ENCODE measurements around the gene DOCK2. TPM values are rescaled to one million over a fixed set of nuclear protein-coding genes. Genes with fewer than 3 reads are reported as not detected.

The DOCK2 gene
- total RNA-seq, 1 donor from 2014 or later, result 0.77 TPM

DNA sequence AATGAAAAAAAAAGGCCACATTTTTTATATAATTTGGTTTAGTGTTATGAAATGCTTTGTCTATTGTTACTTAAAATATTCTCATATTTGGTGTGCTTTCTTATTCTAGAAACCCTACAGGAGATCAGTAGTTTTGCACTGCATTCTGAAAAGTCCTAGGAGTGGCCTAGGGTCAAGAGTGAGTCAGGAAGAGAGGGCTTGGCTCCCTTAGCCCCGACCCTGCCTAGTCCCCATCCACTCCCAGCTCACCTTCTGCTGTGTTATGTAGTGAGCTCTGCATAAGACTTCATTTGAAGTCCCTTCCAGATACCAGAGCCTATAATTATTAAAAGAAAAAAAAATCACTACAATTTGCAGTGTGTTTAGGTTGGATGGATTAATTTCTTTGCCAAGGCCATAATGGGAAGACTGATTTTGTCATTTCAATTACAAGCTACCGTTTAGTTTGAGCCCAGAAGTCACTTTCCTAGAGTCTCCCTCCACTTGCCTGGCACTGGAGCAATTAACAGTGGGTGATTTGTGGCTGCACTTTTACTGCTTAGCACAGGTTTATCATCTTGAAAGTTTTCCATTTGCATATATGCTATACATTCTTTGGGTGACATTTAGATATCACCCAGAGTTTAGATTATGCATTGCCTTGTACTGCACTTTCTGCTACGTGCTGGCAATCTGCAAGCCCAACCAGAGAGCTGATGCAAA lies 199.9 kb downstream of the DOCK2 start:
- TF ChIP-seq, protein P1, sequence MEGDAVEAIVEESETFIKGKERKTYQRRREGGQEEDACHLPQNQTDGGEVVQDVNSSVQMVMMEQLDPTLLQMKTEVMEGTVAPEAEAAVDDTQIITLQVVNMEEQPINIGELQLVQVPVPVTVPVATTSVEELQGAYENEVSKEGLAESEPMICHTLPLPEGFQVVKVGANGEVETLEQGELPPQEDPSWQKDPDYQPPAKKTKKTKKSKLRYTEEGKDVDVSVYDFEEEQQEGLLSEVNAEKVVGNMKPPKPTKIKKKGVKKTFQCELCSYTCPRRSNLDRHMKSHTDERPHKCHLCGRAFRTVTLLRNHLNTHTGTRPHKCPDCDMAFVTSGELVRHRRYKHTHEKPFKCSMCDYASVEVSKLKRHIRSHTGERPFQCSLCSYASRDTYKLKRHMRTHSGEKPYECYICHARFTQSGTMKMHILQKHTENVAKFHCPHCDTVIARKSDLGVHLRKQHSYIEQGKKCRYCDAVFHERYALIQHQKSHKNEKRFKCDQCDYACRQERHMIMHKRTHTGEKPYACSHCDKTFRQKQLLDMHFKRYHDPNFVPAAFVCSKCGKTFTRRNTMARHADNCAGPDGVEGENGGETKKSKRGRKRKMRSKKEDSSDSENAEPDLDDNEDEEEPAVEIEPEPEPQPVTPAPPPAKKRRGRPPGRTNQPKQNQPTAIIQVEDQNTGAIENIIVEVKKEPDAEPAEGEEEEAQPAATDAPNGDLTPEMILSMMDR (conservative IDR thresholded peaks at IDR 0.05), result no peak
- H3K36me3 Mint-ChIP-seq (ENCODE audit: low read depth), result no peaks in the 10 kb centered on the region
- H3K27ac Mint-ChIP-seq (ENCODE audit: unreplicated experiment), result no peak overlapping the region
- DNase-seq (ENCODE audit: low read depth, low spot score), result no peak
- no peaks in the 10 kb centered on the region for H3K9me3 Mint-ChIP-seq
- no peak overlapping the region for H3K4me3 Mint-ChIP-seq
- no peaks in the 10 kb centered on the region for H3K4me1 Mint-ChIP-seq
- no peaks in the 10 kb centered on the region for H3K27me3 Mint-ChIP-seq (ENCODE audit: low read depth)

DNA sequence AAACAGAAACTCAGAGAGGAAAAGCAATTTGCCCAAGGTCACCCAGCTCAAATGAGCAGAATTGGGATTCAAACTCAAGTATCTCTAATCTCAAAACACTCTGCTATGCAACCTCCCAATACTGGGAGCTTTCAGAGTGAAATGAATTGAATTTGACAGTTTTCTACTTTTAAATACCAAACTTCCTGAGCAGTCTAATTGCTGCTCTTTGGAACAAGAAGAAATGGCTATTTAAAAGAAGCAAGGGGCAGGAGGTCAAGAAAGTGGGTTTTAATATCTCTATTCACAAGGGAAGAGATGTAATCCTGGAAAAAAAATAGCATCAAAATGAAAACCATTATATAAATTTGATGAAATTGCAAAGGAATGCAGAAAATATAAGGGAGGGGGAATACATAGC lies 200.6 kb downstream of the DOCK2 start:
- Mint-ChIP-seq H3K36me3 (ENCODE audit: low read depth) (no peaks in the 10 kb centered on the region), H3K4me1 (no peaks in the 10 kb centered on the region), H3K4me3 (no peak overlapping the region), H3K27ac (ENCODE audit: unreplicated experiment) (no peak overlapping the region), H3K27me3 (ENCODE audit: low read depth) (no peaks in the 10 kb centered on the region), H3K9me3 (no peaks in the 10 kb centered on the region)
- DNase-seq (ENCODE audit: low read depth, low spot score), result no peak
- TF ChIP-seq, protein P1 (conservative IDR thresholded peaks at IDR 0.05), result no peak

DNA sequence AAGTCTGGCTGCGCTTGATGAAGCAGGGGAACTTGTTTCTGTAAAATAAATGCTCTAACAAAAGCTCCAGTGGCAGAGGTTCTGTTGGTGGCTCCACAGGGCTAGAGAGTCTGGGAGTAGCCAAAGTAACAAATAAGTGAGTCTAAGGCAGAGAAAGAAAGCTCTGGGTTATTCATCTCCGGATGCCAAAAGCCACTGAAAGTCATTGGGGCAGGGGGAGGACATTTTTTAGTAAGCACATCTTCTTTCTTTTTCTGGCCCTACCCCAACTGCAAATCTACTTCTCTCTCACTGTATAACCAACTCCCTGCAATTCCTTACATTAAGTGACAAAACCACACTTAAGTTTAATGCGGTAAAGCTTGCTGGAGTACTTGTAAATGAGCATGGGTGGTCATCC lies 201.6 kb downstream of the DOCK2 start:
- Mint-ChIP-seq H3K27me3 (ENCODE audit: low read depth) (no peaks in the 10 kb centered on the region), H3K9me3 (no peaks in the 10 kb centered on the region), H3K4me1 (no peaks in the 10 kb centered on the region), H3K36me3 (ENCODE audit: low read depth) (no peaks in the 10 kb centered on the region), H3K27ac (ENCODE audit: unreplicated experiment) (no peak overlapping the region), H3K4me3 (no peak overlapping the region)
- TF ChIP-seq, protein P1 (conservative IDR thresholded peaks at IDR 0.05), result no peak
- no peak for DNase-seq (ENCODE audit: low read depth, low spot score)

DNA sequence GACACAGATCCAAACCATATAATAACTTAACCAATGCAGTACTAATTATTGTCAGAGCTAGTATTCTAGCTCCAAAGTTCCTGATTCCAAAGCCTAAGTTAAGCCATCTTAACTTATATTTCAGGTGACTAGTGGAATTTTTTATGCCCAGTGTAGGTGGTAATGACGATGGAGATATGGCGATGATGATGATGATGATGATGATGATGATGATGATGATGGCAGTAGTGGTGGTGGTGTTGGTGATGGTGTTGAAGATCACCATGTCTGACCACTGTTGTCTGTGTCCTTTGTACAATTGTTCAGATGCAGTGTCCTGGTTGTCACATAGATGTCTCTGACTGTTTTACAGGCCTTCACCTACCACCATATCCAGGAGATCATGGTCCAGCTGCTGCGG lies 203.3 kb downstream of the DOCK2 start:
- Mint-ChIP-seq H3K4me3 (no peak overlapping the region), H3K36me3 (ENCODE audit: low read depth) (no peaks in the 10 kb centered on the region), H3K27ac (ENCODE audit: unreplicated experiment) (no peak overlapping the region), H3K9me3 (no peaks in the 10 kb centered on the region), H3K27me3 (ENCODE audit: low read depth) (no peaks in the 10 kb centered on the region), H3K4me1 (no peaks in the 10 kb centered on the region)
- no peak for DNase-seq (ENCODE audit: low read depth, low spot score)
- TF ChIP-seq, protein P1 (conservative IDR thresholded peaks at IDR 0.05), result no peak

DNA sequence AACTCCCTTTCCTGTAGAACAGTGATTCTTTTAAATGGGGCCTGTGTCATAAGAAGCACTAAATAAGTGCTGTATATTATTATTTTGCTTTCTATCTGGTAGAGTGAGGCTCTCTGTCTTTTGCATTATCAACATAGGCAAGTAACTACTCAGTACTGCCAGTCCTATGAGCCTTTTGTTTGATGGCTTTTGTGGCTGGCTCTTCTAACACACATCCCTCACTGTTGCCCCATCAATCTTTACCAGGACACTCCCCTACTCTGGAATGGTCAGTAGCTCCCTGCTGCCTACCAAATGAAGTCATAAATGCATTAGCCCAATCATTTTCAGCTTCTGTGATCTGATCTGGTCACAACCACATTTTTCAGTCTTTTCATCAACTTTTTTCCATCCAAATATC lies 205.6 kb downstream of the DOCK2 start:
- Mint-ChIP-seq H3K9me3 (no peaks in the 10 kb centered on the region), H3K4me3 (no peak overlapping the region)
- DNase-seq (ENCODE audit: low read depth, low spot score), result no peak

More for the DNA sequence above, 205.6 kb downstream of the DOCK2 start:
- Mint-ChIP-seq H3K36me3 (ENCODE audit: low read depth) (no peaks in the 10 kb centered on the region), H3K4me1 (no peaks in the 10 kb centered on the region), H3K27me3 (ENCODE audit: low read depth) (no peaks in the 10 kb centered on the region), H3K27ac (ENCODE audit: unreplicated experiment) (no peak overlapping the region)
- TF ChIP-seq, protein P1 (conservative IDR thresholded peaks at IDR 0.05), result no peak
